Measurements from ENCODE around the gene ACCSL. TPM values are rescaled to one million over a fixed set of nuclear protein-coding genes. Genes with fewer than 3 reads are reported as not detected.

Gene ACCSL
- total and polyA plus RNA-seq, 2 donors (not counting 1 experiment from before 2014, with no cell fraction given): not detected

GRCh38 chr11:44024977-44025376, 22.8 kb upstream of the ACCSL start:
- H3K79me2 ChIP-seq (ENCODE audit: control insufficient read depth, insufficient read depth, low read length): no peaks in the 10 kb centered on the region
- no peak overlapping the region for H3K9ac ChIP-seq (ENCODE audit: insufficient read depth, low read length)
- H3K4me2 ChIP-seq (ENCODE audit: extremely low read depth, insufficient read depth, low read length): no peak overlapping the region
- H3K4me3 ChIP-seq (replicated peaks in 1 of 4; ENCODE audit: control extremely low read depth in 1 of 4, insufficient read depth in 1 of 4, low read depth in 3 of 4, low read length in 4 of 4): no peak overlapping the region
- no peaks in the 10 kb centered on the region for H4K20me1 ChIP-seq (ENCODE audit: control insufficient read depth, extremely low read depth, insufficient read depth, low read length)
- H3K9me3 ChIP-seq (ENCODE audit: control insufficient read depth, insufficient read depth, low read depth, low read length): no peaks in the 10 kb centered on the region
- H3K36me3 ChIP-seq (ENCODE audit: control insufficient read depth, insufficient read depth, low read length): no peaks in the 10 kb centered on the region
- H3K4me1 ChIP-seq (ENCODE audit: control insufficient read depth, extremely low read depth, insufficient read depth, low read length): peaks cover 5% of the 10 kb centered on the region
- TF ChIP-seq, protein P1, sequence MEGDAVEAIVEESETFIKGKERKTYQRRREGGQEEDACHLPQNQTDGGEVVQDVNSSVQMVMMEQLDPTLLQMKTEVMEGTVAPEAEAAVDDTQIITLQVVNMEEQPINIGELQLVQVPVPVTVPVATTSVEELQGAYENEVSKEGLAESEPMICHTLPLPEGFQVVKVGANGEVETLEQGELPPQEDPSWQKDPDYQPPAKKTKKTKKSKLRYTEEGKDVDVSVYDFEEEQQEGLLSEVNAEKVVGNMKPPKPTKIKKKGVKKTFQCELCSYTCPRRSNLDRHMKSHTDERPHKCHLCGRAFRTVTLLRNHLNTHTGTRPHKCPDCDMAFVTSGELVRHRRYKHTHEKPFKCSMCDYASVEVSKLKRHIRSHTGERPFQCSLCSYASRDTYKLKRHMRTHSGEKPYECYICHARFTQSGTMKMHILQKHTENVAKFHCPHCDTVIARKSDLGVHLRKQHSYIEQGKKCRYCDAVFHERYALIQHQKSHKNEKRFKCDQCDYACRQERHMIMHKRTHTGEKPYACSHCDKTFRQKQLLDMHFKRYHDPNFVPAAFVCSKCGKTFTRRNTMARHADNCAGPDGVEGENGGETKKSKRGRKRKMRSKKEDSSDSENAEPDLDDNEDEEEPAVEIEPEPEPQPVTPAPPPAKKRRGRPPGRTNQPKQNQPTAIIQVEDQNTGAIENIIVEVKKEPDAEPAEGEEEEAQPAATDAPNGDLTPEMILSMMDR (conservative IDR thresholded peaks at IDR 0.05 in 1 of 2, IDR thresholded peaks at IDR 0.05 in 1 of 2; ENCODE audit: low read depth in 1 of 2, low read length in 2 of 2): no peak
- no peak overlapping the region for H2AFZ ChIP-seq (ENCODE audit: low read length)
- no peak overlapping the region for H3K27ac ChIP-seq (ENCODE audit: insufficient read depth, low read length)
- no peak for DNase-seq (ENCODE audit: low read depth in 2 of 2)
- H3K27me3 ChIP-seq (ENCODE audit: control insufficient read depth, insufficient read depth, low read length): no peaks in the 10 kb centered on the region

GRCh38 chr11:44025727-44026126, 22.1 kb upstream of the ACCSL start:
- Histone ChIP-seq H3K9me3 (ENCODE audit: control insufficient read depth, insufficient read depth, low read depth, low read length) (no peaks in the 10 kb centered on the region), H3K27ac (ENCODE audit: insufficient read depth, low read length) (no peak overlapping the region), H4K20me1 (ENCODE audit: control insufficient read depth, extremely low read depth, insufficient read depth, low read length) (no peaks in the 10 kb centered on the region), H3K4me1 (ENCODE audit: control insufficient read depth, extremely low read depth, insufficient read depth, low read length) (peaks cover 10% of the 10 kb centered on the region), H3K4me3 (replicated peaks in 1 of 4; ENCODE audit: control extremely low read depth in 1 of 4, insufficient read depth in 1 of 4, low read depth in 3 of 4, low read length in 4 of 4) (no peak overlapping the region), H3K79me2 (ENCODE audit: control insufficient read depth, insufficient read depth, low read length) (no peaks in the 10 kb centered on the region), H3K9ac (ENCODE audit: insufficient read depth, low read length) (no peak overlapping the region), H3K27me3 (ENCODE audit: control insufficient read depth, insufficient read depth, low read length) (no peaks in the 10 kb centered on the region), H2AFZ (ENCODE audit: low read length) (no peak overlapping the region), H3K36me3 (ENCODE audit: control insufficient read depth, insufficient read depth, low read length) (no peaks in the 10 kb centered on the region), H3K4me2 (ENCODE audit: extremely low read depth, insufficient read depth, low read length) (no peak overlapping the region)
- no peak for TF ChIP-seq EZH2 (IDR thresholded peaks at IDR 0.05; ENCODE audit: low read length, missing control alignments)
- TF ChIP-seq, protein P1 (conservative IDR thresholded peaks at IDR 0.05 in 1 of 2, IDR thresholded peaks at IDR 0.05 in 1 of 2; ENCODE audit: low read depth in 1 of 2, low read length in 2 of 2): no peak
- no peak for DNase-seq (ENCODE audit: low read depth in 2 of 2)

DNA sequence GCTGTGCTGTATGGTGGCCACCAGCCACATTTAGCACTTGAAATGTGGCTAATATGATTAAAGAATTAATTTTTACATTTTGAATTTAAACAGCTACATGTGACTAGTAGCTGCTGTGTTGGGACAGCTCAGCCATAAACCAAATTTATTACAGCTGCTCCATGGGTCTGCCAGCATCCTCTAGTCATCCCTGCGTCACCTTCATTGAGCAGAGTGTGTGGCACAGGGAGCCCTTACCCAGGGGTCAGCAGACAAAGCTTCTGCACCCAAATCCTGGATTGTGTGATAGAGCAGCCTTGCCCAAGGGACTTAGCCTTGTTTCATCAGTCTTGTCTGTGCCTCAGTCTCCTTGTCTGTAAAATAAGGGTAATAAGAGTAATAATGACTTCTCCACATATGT, 19.4 kb upstream of the ACCSL start:
- DNase-seq (ENCODE audit: low read depth in 2 of 2): no peak
- Histone ChIP-seq H3K27ac (ENCODE audit: insufficient read depth, low read length) (no peak overlapping the region), H3K27me3 (ENCODE audit: control insufficient read depth, insufficient read depth, low read length) (no peaks in the 10 kb centered on the region), H3K36me3 (ENCODE audit: control insufficient read depth, insufficient read depth, low read length) (no peaks in the 10 kb centered on the region), H3K9ac (ENCODE audit: insufficient read depth, low read length) (no peak overlapping the region), H3K79me2 (ENCODE audit: control insufficient read depth, insufficient read depth, low read length) (no peaks in the 10 kb centered on the region), H3K9me3 (ENCODE audit: control insufficient read depth, insufficient read depth, low read depth, low read length) (no peaks in the 10 kb centered on the region), H3K4me1 (ENCODE audit: control insufficient read depth, extremely low read depth, insufficient read depth, low read length) (peaks cover 22% of the 10 kb centered on the region), H4K20me1 (ENCODE audit: control insufficient read depth, extremely low read depth, insufficient read depth, low read length) (no peaks in the 10 kb centered on the region), H3K4me3 (replicated peaks in 1 of 4; ENCODE audit: control extremely low read depth in 1 of 4, insufficient read depth in 1 of 4, low read depth in 3 of 4, low read length in 4 of 4) (no peak overlapping the region), H3K4me2 (ENCODE audit: extremely low read depth, insufficient read depth, low read length) (no peak overlapping the region), H2AFZ (ENCODE audit: low read length) (no peak overlapping the region)
- no peak for TF ChIP-seq EZH2 (IDR thresholded peaks at IDR 0.05; ENCODE audit: low read length, missing control alignments)

Data from fibroblast of lung (primary cell).